Loucy (cell line): ENCODE results near the gene XPO4.

Experiments
- H2AFZ ChIP-seq: fragments of 200-600 bp; sonication (generic); 2 replicates; pipeline ENCODE4 v1.6.0; 2016; ENCODE audit warnings: antibody characterized with exemption, mild to moderate bottlenecking, low read length, moderate library complexity
- H3F3A ChIP-seq: fragments of 200-600 bp; 2 replicates; pipeline ENCODE4 v1.6.0; 2016; ENCODE audit warnings: antibody characterized with exemption, low read depth, mild to moderate bottlenecking
- H3K27me3 ChIP-seq: fragments of 200-600 bp; sonication (generic); 2 replicates; pipeline ENCODE4 v1.6.1; 2014; ENCODE audit warnings: low read length, mild to moderate bottlenecking; ENCODE audit not compliant: insufficient read depth, poor library complexity, severe bottlenecking
- H3K36me3 ChIP-seq: fragments of 200-600 bp; sonication (generic); 2 replicates; pipeline ENCODE4 v1.6.1; 2016; ENCODE audit warnings: low read length; ENCODE audit not compliant: insufficient read depth
- H3K4me1 ChIP-seq: fragments of 200-600 bp; sonication (generic); 2 replicates; pipeline ENCODE4 v1.5.1; 2014; ENCODE audit warnings: low read length, mild to moderate bottlenecking; ENCODE audit not compliant: insufficient read depth, poor library complexity, severe bottlenecking
- H3K4me2 ChIP-seq: fragments of 200-600 bp; sonication (generic); 2 replicates; pipeline ENCODE4 v1.6.0; 2014; ENCODE audit warnings: antibody characterized with exemption, low read length, low read depth, mild to moderate bottlenecking; ENCODE audit not compliant: poor library complexity, severe bottlenecking
- H3K4me3 ChIP-seq: fragments of 200-600 bp; sonication (generic); 2 replicates; pipeline ENCODE4 v1.5.1; 2014; ENCODE audit warnings: low read length, mild to moderate bottlenecking, mixed read lengths; ENCODE audit not compliant: poor library complexity, severe bottlenecking
- H3K79me2 ChIP-seq: fragments of 200-600 bp; sonication (generic); 2 replicates; pipeline ENCODE4 v1.6.1; 2014; ENCODE audit warnings: low read length; ENCODE audit not compliant: insufficient read depth
- H3K9ac ChIP-seq: fragments of 200-600 bp; sonication (generic); 2 replicates; pipeline ENCODE4 v1.6.0; 2014; ENCODE audit warnings: mild to moderate bottlenecking, low read depth, low read length, moderate library complexity; ENCODE audit not compliant: poor library complexity, severe bottlenecking
- H3K9me2 ChIP-seq: fragments of 200-600 bp; sonication (generic); replicated peaks from 2 replicates; pipeline ENCODE4 v1.6.1; 2016; ENCODE audit warnings: low read depth, low read length, mixed read lengths
- H3K9me3 ChIP-seq: fragments of 200-600 bp; sonication (generic); 2 replicates; pipeline ENCODE4 v1.6.1; 2014; ENCODE audit warnings: mild to moderate bottlenecking, antibody characterized with exemption, low read length, low read depth; ENCODE audit not compliant: insufficient read depth
- H4K20me1 ChIP-seq: fragments of 200-600 bp; sonication (generic); 2 replicates; pipeline ENCODE4 v1.6.0; 2014; ENCODE audit warnings: antibody characterized with exemption, low read length, mild to moderate bottlenecking; ENCODE audit not compliant: insufficient read depth, poor library complexity, severe bottlenecking
- CTCF ChIP-seq: fragments of 200-600 bp; sonication (generic); conservative IDR thresholded peaks from 2 replicates; pipeline ENCODE4 v1.5.1; 2014; ENCODE audit warnings: mild to moderate bottlenecking, antibody characterized with exemption, low read length
- EZH2phosphoT487 ChIP-seq: fragments of 200-600 bp; IDR thresholded peaks from 2 replicates; pipeline ENCODE4 v1.6.1; 2018; ENCODE audit warnings: antibody characterized with exemption, mild to moderate bottlenecking, moderate library complexity, borderline replicate concordance

Gene XPO4

GRCh38 chr13:20799726-20800416 is 102.7 kb downstream of the XPO4 start:
- no peaks in the 10 kb centered on the region for H3K9me3 ChIP-seq
- H3K4me3 ChIP-seq: no peak overlapping the region
- no peaks in the 10 kb centered on the region for H3K27me3 ChIP-seq
- H3K79me2 ChIP-seq: no peaks in the 10 kb centered on the region
- no peaks in the 10 kb centered on the region for H3K9me2 ChIP-seq
- no peaks in the 10 kb centered on the region for H4K20me1 ChIP-seq
- H3K4me2 ChIP-seq: no peak overlapping the region
- H3K9ac ChIP-seq: no peak overlapping the region
- peaks cover 44% of the 10 kb centered on the region; the same call in 1 of the 2 replicates for H3K36me3 ChIP-seq
- no peak overlapping the region for H2AFZ ChIP-seq
- no peaks in the 10 kb centered on the region for H3F3A ChIP-seq
- TF ChIP-seq EZH2phosphoT487 (no peak), CTCF (no peak)
- peaks cover 6% of the 10 kb centered on the region for H3K4me1 ChIP-seq

- no peak for TF ChIP-seq EZH2phosphoT487
- TF ChIP-seq CTCF: no peak
- H3K9me3 ChIP-seq: no peaks in the 10 kb centered on the region
- no peaks in the 10 kb centered on the region for H3F3A ChIP-seq
- peaks cover 61% of the 10 kb centered on the region; the same call in 1 of the 2 replicates for H3K36me3 ChIP-seq
- no peaks in the 10 kb centered on the region for H3K27me3 ChIP-seq
- no peak overlapping the region for H3K4me2 ChIP-seq
- H2AFZ ChIP-seq: no peak overlapping the region
- no peaks in the 10 kb centered on the region for H3K79me2 ChIP-seq
- no peak overlapping the region for H3K9ac ChIP-seq
- peaks cover 6% of the 10 kb centered on the region for H3K4me1 ChIP-seq
- no peak overlapping the region for H3K4me3 ChIP-seq
- no peaks in the 10 kb centered on the region for H4K20me1 ChIP-seq
- no peaks in the 10 kb centered on the region for H3K9me2 ChIP-seq
Observed at GRCh38 chr13:20798027-20798426, 104.5 kb downstream of the XPO4 start.

- Histone ChIP-seq H3K9me2 (no peaks in the 10 kb centered on the region), H4K20me1 (no peaks in the 10 kb centered on the region), H3F3A (no peaks in the 10 kb centered on the region), H3K9ac (no peak overlapping the region), H3K4me1 (peaks cover 6% of the 10 kb centered on the region), H3K4me2 (no peak overlapping the region), H3K9me3 (no peaks in the 10 kb centered on the region), H3K79me2 (no peaks in the 10 kb centered on the region), H3K27me3 (no peaks in the 10 kb centered on the region), H3K36me3 (peaks cover 62% of the 10 kb centered on the region; the same call in 1 of the 2 replicates), H3K4me3 (no peak overlapping the region), H2AFZ (no peak overlapping the region)
- TF ChIP-seq EZH2phosphoT487 (no peak), CTCF (no peak)
Observed at GRCh38 chr13:20796791-20797508, 105.6 kb downstream of the XPO4 start.
